ENCODE results near the gene SHANK3.

DNA sequence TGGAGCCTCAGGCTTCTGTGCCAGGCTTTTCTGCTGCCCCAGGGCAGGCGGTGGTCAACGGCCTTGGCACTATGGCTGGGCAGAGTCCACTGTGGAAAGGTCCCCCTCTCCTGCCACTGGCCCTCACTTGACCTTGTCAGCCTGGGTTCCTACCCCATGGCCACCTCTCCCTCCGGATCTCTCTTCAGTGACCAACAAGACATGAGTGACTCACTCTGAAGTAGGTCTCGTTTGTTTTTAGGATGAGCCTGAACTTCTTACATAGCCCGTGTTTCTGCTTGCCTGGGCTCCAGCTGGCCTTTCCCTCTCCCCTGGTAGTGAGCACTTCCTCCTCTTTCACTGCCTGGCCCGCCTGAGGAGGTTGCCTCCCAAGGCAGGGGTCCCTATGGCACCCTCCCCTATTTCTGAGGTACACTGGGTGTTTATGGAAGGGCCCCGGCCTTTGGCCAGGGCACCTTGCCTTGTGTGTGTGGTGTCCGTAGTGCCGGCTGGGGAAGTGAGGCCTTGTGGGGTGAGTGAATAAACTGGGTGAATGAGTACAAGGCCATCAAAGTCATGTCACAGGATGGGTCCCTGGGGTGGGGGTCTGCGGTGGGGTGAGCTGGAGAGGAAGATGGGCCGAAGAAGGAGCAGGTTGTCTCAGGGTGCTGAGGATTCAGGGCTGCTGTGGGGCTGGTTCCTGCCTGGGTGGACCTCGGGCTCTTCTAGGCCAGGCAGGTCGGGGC lies 5.0 kb downstream of the SHANK3 start:
- TF ChIP-seq POLR2AphosphoS5 (IDR thresholded peaks at IDR 0.05; ENCODE audit: low read depth, low read length) (no peak), TAF1 (IDR thresholded peaks at IDR 0.05; ENCODE audit: borderline replicate concordance, insufficient read depth, low read length) (no peak), REST (IDR thresholded peaks at IDR 0.05; ENCODE audit: insufficient read depth in 1 of 2, low read depth in 2 of 2, low read length in 2 of 2) (no peak), SIN3A (IDR thresholded peaks at IDR 0.05; ENCODE audit: borderline replicate concordance, insufficient read depth, low read length) (no peak)
